ENCODE measurements around the gene MIA3. TPM values are rescaled to one million over a fixed set of nuclear protein-coding genes. Genes with fewer than 3 reads are reported as not detected.

MIA3 gene
- total RNA-seq, 1 donor: 60.8 TPM

Other genes with a start within 250 kb of the MIA3 start
- gene HHIPL2, start 70.0 kb upstream of the MIA3 start, total RNA-seq: not detected
- gene TAF1A, start 28.2 kb upstream of the MIA3 start, total RNA-seq: 8.3 TPM
- 22.6 TPM for gene AIDA, start 94.4 kb downstream of the MIA3 start, total RNA-seq
- 55.7 TPM for gene BROX, start 94.5 kb downstream of the MIA3 start, total RNA-seq
- gene FAM177B, start 119.1 kb downstream of the MIA3 start, total RNA-seq: 0.63 TPM
- gene DISP1, start 196.9 kb downstream of the MIA3 start, total RNA-seq: 0.73 TPM

Measured in mononuclear cell (primary cell).